Dendritic cell treated with granulocyte-macrophage colony-stimulating factor and Interleukin-4, amounts not matched to agents 40 ng/mL and 50 ng/mL, for 4 days (primary cell): ENCODE measurements around the gene CFAP299.

ENCODE experiments used
- H3K27ac Mint-ChIP-seq: one replicate; pipeline ENCODE4 v1.8.0; 2022; ENCODE audit warnings: mild to moderate bottlenecking, mixed read lengths
- H3K27me3 Mint-ChIP-seq: one replicate; pipeline ENCODE4 v1.8.0; 2022; ENCODE audit warnings: mild to moderate bottlenecking, mixed read lengths
- H3K36me3 Mint-ChIP-seq: one replicate; pipeline ENCODE4 v1.8.0; 2022; ENCODE audit warnings: low read depth, mixed read lengths
- H3K4me1 Mint-ChIP-seq: one replicate; pipeline ENCODE4 v1.8.0; 2022; ENCODE audit warnings: low read depth, mixed read lengths
- H3K4me3 Mint-ChIP-seq: one replicate; pipeline ENCODE4 v1.8.0; 2022; ENCODE audit warnings: mild to moderate bottlenecking, moderate library complexity, mixed read lengths
- H3K9me3 Mint-ChIP-seq: one replicate; pipeline ENCODE4 v1.8.0; 2022; ENCODE audit warnings: mixed read lengths
- intact Hi-C: fragments of 100-400 bp; cut with micrococcal nuclease; formaldehyde crosslinking; loops from one replicate; pipeline ENCODE4 v1.15.0; 2022

The CFAP299 gene

DNA sequence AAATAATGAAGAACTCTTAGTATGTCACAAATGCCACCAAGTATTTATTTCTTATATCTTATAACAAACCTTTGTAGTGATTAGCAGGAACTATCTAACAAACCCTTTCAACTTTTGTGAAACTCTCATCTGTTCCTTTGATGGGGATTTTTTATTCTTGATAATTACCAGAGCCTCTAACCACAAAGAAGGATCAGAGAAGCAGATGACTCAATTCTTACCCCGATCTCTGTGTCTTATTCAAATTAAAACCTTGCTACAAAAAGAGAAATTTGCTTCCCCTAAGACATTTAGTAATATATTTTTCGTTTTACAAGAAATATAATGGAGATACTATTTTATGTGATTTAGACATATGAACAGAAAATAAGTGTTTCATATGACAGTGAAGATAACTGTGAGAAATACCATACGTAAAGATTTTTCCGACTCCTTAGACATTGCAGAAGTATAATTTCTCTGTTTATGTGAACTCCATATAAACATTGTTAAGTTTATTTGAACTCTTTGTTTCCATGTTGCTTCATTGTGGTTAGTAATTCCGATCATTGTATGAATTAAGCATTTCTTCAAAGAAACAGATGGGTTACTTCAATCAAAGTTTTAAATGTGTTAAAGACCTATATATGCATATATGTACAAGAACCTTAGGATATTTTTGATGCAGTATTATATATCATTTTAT, 205.4 kb downstream of the CFAP299 start:
- intact Hi-C loops = no loop called here
- H3K4me3 Mint-ChIP-seq = no peak overlapping the region
- H3K36me3 Mint-ChIP-seq = no peaks in the 10 kb centered on the region

GRCh38 chr4:80542747-80543146, 207.2 kb downstream of the CFAP299 start:
- H3K27me3 Mint-ChIP-seq = no peaks in the 10 kb centered on the region
- H3K36me3 Mint-ChIP-seq = no peaks in the 10 kb centered on the region
- intact Hi-C loops = no loop called here
- H3K27ac Mint-ChIP-seq = no peak overlapping the region
- no peaks in the 10 kb centered on the region for H3K4me1 Mint-ChIP-seq
- H3K9me3 Mint-ChIP-seq = no peaks in the 10 kb centered on the region
- H3K4me3 Mint-ChIP-seq = no peak overlapping the region

More for the DNA sequence above, 205.4 kb downstream of the CFAP299 start:
- H3K27me3 Mint-ChIP-seq = no peaks in the 10 kb centered on the region
- H3K9me3 Mint-ChIP-seq = no peaks in the 10 kb centered on the region
- H3K27ac Mint-ChIP-seq = no peak overlapping the region
- no peaks in the 10 kb centered on the region for H3K4me1 Mint-ChIP-seq

GRCh38 chr4:80560337-80560736, 224.8 kb downstream of the CFAP299 start:
- no peak overlapping the region for H3K4me3 Mint-ChIP-seq
- no peak overlapping the region for H3K27ac Mint-ChIP-seq
- H3K4me1 Mint-ChIP-seq = no peaks in the 10 kb centered on the region
- peaks cover 22% of the 10 kb centered on the region for H3K9me3 Mint-ChIP-seq
- intact Hi-C loops = no loop called here
- H3K27me3 Mint-ChIP-seq = no peaks in the 10 kb centered on the region
- no peaks in the 10 kb centered on the region for H3K36me3 Mint-ChIP-seq

DNA sequence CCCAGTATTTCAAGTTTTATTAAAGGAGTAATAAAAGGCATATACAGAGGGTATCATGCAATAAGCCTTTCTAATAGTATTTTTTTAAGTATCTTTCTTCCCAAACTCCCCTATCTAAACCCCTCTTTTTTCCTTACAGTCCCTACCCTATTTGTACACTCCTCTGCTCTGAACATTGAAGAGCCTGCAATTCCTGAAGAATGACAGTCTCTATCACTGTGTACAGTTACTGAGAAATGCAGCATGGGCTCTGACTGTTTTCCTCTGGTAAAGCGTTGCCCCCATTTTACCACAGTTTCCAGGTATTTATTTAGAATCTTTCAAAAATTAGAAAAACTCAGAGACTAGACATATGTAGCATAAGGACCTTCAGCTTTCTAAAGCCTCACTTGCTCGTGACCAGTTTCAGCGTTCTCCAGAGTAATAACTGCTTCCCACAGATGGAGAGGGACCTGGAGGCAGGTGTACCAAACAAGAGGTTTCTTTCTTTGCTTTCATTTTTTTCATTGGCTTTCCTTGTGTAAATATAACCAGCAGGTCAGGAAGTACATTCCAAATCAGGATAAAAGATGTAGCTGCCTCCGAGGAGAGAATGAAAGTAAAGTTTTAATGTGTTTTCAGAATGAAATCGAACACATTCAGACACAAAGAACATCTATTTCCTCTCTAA, 230.8 kb downstream of the CFAP299 start:
- intact Hi-C loops = no loop called here
- Mint-ChIP-seq H3K36me3 (no peaks in the 10 kb centered on the region), H3K4me1 (no peaks in the 10 kb centered on the region), H3K4me3 (no peak overlapping the region), H3K27me3 (no peaks in the 10 kb centered on the region), H3K27ac (no peak overlapping the region), H3K9me3 (peaks cover 10% of the 10 kb centered on the region)

- no peaks in the 10 kb centered on the region for H3K27me3 Mint-ChIP-seq
- no peak overlapping the region for H3K27ac Mint-ChIP-seq
- no peaks in the 10 kb centered on the region for H3K9me3 Mint-ChIP-seq
- no peaks in the 10 kb centered on the region for H3K36me3 Mint-ChIP-seq
- intact Hi-C loops = no loop called here
- no peaks in the 10 kb centered on the region for H3K4me1 Mint-ChIP-seq
- no peak overlapping the region for H3K4me3 Mint-ChIP-seq
These were observed 233.4 kb downstream of the CFAP299 start for GRCh38 chr4:80568891-80569290.

DNA sequence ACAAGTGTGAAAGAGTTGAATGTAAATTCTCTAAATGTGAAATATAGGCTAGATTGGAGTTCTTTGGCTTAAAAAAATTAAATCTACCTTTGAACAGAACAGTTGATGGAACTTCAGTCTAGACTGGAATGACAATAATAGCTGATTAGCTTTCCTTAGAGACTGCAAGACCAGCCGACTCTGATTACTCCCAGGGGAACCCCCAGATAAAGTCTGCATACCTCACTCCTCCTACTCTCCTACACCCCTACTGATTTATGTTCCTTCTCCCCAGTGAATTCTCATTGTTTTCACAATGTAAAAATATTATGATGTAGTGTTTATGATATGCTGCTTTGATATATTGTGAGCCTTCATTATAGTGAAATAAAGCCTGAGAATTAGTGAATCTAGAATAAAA, 241.3 kb downstream of the CFAP299 start:
- intact Hi-C loops = no loop called here
- Mint-ChIP-seq H3K4me3 (no peak overlapping the region), H3K9me3 (no peaks in the 10 kb centered on the region), H3K27ac (no peak overlapping the region), H3K27me3 (no peaks in the 10 kb centered on the region), H3K4me1 (no peaks in the 10 kb centered on the region), H3K36me3 (no peaks in the 10 kb centered on the region)

- Mint-ChIP-seq H3K4me3 (no peak overlapping the region), H3K27me3 (no peaks in the 10 kb centered on the region), H3K36me3 (no peaks in the 10 kb centered on the region), H3K27ac (no peak overlapping the region), H3K4me1 (no peaks in the 10 kb centered on the region), H3K9me3 (no peaks in the 10 kb centered on the region)
- intact Hi-C loops = no loop called here
These were observed 242.5 kb downstream of the CFAP299 start for GRCh38 chr4:80578001-80578400.

DNA sequence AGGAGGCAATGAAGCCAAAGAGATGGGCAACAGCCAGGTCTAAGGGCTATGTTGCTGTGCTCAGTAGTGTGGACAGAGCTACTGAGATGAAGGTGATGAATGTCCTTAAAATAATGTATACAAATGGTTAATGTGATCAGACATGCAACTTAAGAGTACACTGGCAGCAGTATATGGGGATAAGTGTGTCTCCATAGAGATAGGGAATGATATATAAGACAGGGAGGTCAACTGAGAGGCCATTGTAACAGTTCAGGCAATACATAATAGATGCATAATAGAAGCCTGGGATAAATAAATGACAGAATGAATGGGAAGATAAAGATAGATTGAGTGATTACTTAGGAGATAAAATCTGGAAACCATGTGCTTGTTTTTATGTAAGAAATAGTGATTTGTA, 250.0 kb downstream of the CFAP299 start:
- H3K4me1 Mint-ChIP-seq = no peaks in the 10 kb centered on the region
- no peaks in the 10 kb centered on the region for H3K36me3 Mint-ChIP-seq
- no peak overlapping the region for H3K4me3 Mint-ChIP-seq
- intact Hi-C loops = no loop called here
- no peaks in the 10 kb centered on the region for H3K27me3 Mint-ChIP-seq
- H3K9me3 Mint-ChIP-seq = no peaks in the 10 kb centered on the region
- H3K27ac Mint-ChIP-seq = no peak overlapping the region

- Mint-ChIP-seq H3K4me1 (no peaks in the 10 kb centered on the region), H3K27ac (no peak overlapping the region), H3K27me3 (no peaks in the 10 kb centered on the region), H3K4me3 (no peak overlapping the region), H3K36me3 (no peaks in the 10 kb centered on the region), H3K9me3 (no peaks in the 10 kb centered on the region)
- intact Hi-C loops = no loop called here
These were observed 251.2 kb downstream of the CFAP299 start for GRCh38 chr4:80586716-80587115.

DNA sequence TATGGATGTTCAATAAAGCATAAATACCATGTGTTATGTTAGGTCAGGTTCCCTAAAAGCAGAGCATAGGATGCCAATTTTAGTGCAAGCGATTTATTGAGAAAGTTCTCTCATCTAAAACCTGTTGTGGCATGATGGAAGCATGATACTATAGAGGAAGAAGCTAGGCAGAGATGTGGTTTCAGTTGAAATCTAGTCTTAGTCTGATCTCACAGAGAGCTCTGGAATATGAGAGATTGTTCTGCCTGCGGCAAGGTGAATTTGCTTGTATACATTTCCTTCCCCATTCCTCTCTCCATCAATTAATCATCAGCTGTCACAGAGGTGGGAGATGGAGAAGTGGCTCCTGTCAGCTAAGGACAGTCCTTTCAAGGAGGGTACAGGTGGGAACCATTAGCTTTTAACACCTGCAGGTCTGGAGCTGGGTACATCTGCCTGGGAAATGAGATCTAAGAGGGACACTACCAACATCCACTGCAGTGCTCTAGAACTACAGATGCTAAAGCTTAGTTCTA, 252.4 kb downstream of the CFAP299 start:
- Mint-ChIP-seq H3K9me3 (no peaks in the 10 kb centered on the region), H3K27me3 (no peaks in the 10 kb centered on the region), H3K36me3 (no peaks in the 10 kb centered on the region), H3K27ac (no peak overlapping the region), H3K4me3 (no peak overlapping the region), H3K4me1 (no peaks in the 10 kb centered on the region)
- intact Hi-C loops = no loop called here

GRCh38 chr4:80592950-80593349, 257.4 kb downstream of the CFAP299 start:
- no peaks in the 10 kb centered on the region for H3K36me3 Mint-ChIP-seq
- H3K9me3 Mint-ChIP-seq = no peaks in the 10 kb centered on the region
- intact Hi-C loops = no loop called here
- no peaks in the 10 kb centered on the region for H3K27me3 Mint-ChIP-seq
- no peak overlapping the region for H3K27ac Mint-ChIP-seq
- no peak overlapping the region for H3K4me3 Mint-ChIP-seq
- no peaks in the 10 kb centered on the region for H3K4me1 Mint-ChIP-seq

GRCh38 chr4:80594701-80595100, 259.2 kb downstream of the CFAP299 start:
- Mint-ChIP-seq H3K27me3 (no peaks in the 10 kb centered on the region), H3K4me3 (no peak overlapping the region), H3K9me3 (no peaks in the 10 kb centered on the region), H3K4me1 (no peaks in the 10 kb centered on the region), H3K27ac (no peak overlapping the region), H3K36me3 (no peaks in the 10 kb centered on the region)
- intact Hi-C loops = no loop called here

- no peaks in the 10 kb centered on the region for H3K27me3 Mint-ChIP-seq
- H3K4me3 Mint-ChIP-seq = no peak overlapping the region
- no peaks in the 10 kb centered on the region for H3K36me3 Mint-ChIP-seq
- H3K4me1 Mint-ChIP-seq = no peaks in the 10 kb centered on the region
- H3K9me3 Mint-ChIP-seq = no peaks in the 10 kb centered on the region
- intact Hi-C loops = no loop called here
- H3K27ac Mint-ChIP-seq = no peak overlapping the region
These were observed 272.9 kb downstream of the CFAP299 start for GRCh38 chr4:80608281-80608980.

GRCh38 chr4:80610199-80610598, 274.7 kb downstream of the CFAP299 start:
- no peak overlapping the region for H3K4me3 Mint-ChIP-seq
- H3K27me3 Mint-ChIP-seq = no peaks in the 10 kb centered on the region
- no peaks in the 10 kb centered on the region for H3K4me1 Mint-ChIP-seq
- intact Hi-C loops = no loop called here
- no peak overlapping the region for H3K27ac Mint-ChIP-seq
- no peaks in the 10 kb centered on the region for H3K36me3 Mint-ChIP-seq
- no peaks in the 10 kb centered on the region for H3K9me3 Mint-ChIP-seq
